ENCODE results near the gene NCKAP1. TPM values are rescaled to one million over a fixed set of nuclear protein-coding genes. Genes with fewer than 3 reads are reported as not detected.
A peak's percentile ranks its signal among the peaks of the same experiment; 100 is the strongest.

The NCKAP1 gene
- total RNA-seq, 4 donors from 2014 or later: 185 to 345 (median 292) TPM

GRCh38 chr2:182915369-182916326 lies 122.6 kb downstream of the NCKAP1 start:
- peaks cover 3 to 58% (median 12%) of the 10 kb centered on the region in 3 donors for H3K4me1 ChIP-seq
- H3K36me3 ChIP-seq: peaks cover 0 to 47% of the 10 kb centered on the region in 2 donors
- peak overlapping the region; percentile 55 to 88 (median 73) for H3K27ac ChIP-seq
- H3K4me3 ChIP-seq: no peak overlapping the region
- 29 to 42% methylated on average over 4 to 6 of the region's 6 CpGs for WGBS, 2 donors (ENCODE audit: low coverage in 1 of 2)
- TF ChIP-seq CTCF (IDR thresholded peaks at IDR 0.05) (no peak), EP300 (IDR thresholded peaks at IDR 0.05) (no peak), POLR2AphosphoS5 (IDR thresholded peaks at IDR 0.05) (peak; percentile 27), POLR2A (IDR thresholded peaks at IDR 0.05) (no peak)
- no peaks in the 10 kb centered on the region for H3K27me3 ChIP-seq
- no peaks in the 10 kb centered on the region for H3K9me3 ChIP-seq
- ATAC-seq: peak; percentile 57

GRCh38 chr2:182914852-182915251 lies 123.4 kb downstream of the NCKAP1 start:
- no peak for TF ChIP-seq CTCF (IDR thresholded peaks at IDR 0.05)
- no peak for TF ChIP-seq POLR2AphosphoS5 (IDR thresholded peaks at IDR 0.05)
- no peak for TF ChIP-seq POLR2A (IDR thresholded peaks at IDR 0.05)
- TF ChIP-seq EP300 (IDR thresholded peaks at IDR 0.05): no peak
- H3K36me3 ChIP-seq: peaks cover 0 to 47% of the 10 kb centered on the region in 2 donors
- no peaks in the 10 kb centered on the region for H3K9me3 ChIP-seq
- H3K27ac ChIP-seq: peak overlapping the region; percentile 45 to 73 (median 64)
- WGBS, 2 donors (ENCODE audit: low coverage in 1 of 2): 83% methylated on average over 1 of the region's 1 CpG; no CpG with 5 or more reads in 1 of the 2 donors
- ATAC-seq: no peak
- no peaks in the 10 kb centered on the region for H3K27me3 ChIP-seq
- peaks cover 3 to 58% (median 12%) of the 10 kb centered on the region in 3 donors for H3K4me1 ChIP-seq
- no peak overlapping the region for H3K4me3 ChIP-seq

GRCh38 chr2:182913064-182913463 lies 125.2 kb downstream of the NCKAP1 start:
- Histone ChIP-seq H3K9me3 (no peaks in the 10 kb centered on the region), H3K36me3 (peaks cover 0 to 54% of the 10 kb centered on the region in 2 donors), H3K4me1 (peaks cover 3 to 58% (median 12%) of the 10 kb centered on the region in 3 donors), H3K27ac (no peak overlapping the region), H3K27me3 (no peaks in the 10 kb centered on the region), H3K4me3 (no peak overlapping the region)
- 86 to 100% methylated on average over 1 of the region's 1 CpG for WGBS, 2 donors (ENCODE audit: low coverage in 1 of 2)
- TF ChIP-seq POLR2AphosphoS5 (IDR thresholded peaks at IDR 0.05): no peak
- no peak for TF ChIP-seq EP300 (IDR thresholded peaks at IDR 0.05)
- no peak for ATAC-seq

GRCh38 chr2:182912518-182912915 lies 125.7 kb downstream of the NCKAP1 start:
- Histone ChIP-seq H3K4me1 (peaks cover 3 to 53% (median 12%) of the 10 kb centered on the region in 3 donors), H3K4me3 (no peak overlapping the region), H3K27me3 (no peaks in the 10 kb centered on the region), H3K27ac (peak overlapping the region in 1 of 4 donors; percentile 4), H3K36me3 (peaks cover 0 to 57% of the 10 kb centered on the region in 2 donors), H3K9me3 (no peaks in the 10 kb centered on the region)
- 48 to 61% methylated on average over 3 of the region's 3 CpGs for WGBS, 2 donors (ENCODE audit: low coverage in 1 of 2)
- no peak for ATAC-seq
- TF ChIP-seq EP300 (IDR thresholded peaks at IDR 0.05): no peak
- no peak for TF ChIP-seq POLR2AphosphoS5 (IDR thresholded peaks at IDR 0.05)
- TF ChIP-seq POLR2A (IDR thresholded peaks at IDR 0.05): no peak
- no peak for TF ChIP-seq CTCF (IDR thresholded peaks at IDR 0.05)

GRCh38 chr2:182911813-182912517 lies 126.3 kb downstream of the NCKAP1 start:
- Histone ChIP-seq H3K9me3 (no peaks in the 10 kb centered on the region), H3K27ac (peak overlapping the region in 1 of 4 donors; percentile 4), H3K4me1 (peaks cover 3 to 48% (median 12%) of the 10 kb centered on the region in 3 donors), H3K27me3 (no peaks in the 10 kb centered on the region), H3K4me3 (no peak overlapping the region), H3K36me3 (peaks cover 0 to 62% of the 10 kb centered on the region in 2 donors)
- TF ChIP-seq EP300 (IDR thresholded peaks at IDR 0.05) (no peak), POLR2AphosphoS5 (IDR thresholded peaks at IDR 0.05) (no peak), CTCF (IDR thresholded peaks at IDR 0.05) (no peak), POLR2A (IDR thresholded peaks at IDR 0.05) (no peak)
- WGBS, 2 donors (ENCODE audit: low coverage in 1 of 2): 32 to 46% methylated on average over 2 of the region's 2 CpGs
- ATAC-seq: no peak

Measured in gastroesophageal sphincter (tissue), 4 donors.